DND-41 (cell line): Measurements from ENCODE around the gene FBXL20.
"Not testable (repeated sequence)": the region's sequence is repeated elsewhere in the genome, so short reads cannot be mapped to it uniquely, and the experiment has no call there.

Source experiments
- ATAC-seq: fragments of 200-7000 bp; cut with Tn5 transposase; 3 replicates; pipeline ENCODE4 v1.9.1; 2021; ENCODE audit warnings: low read depth; ENCODE audit not compliant: insufficient read depth
- DNase-seq: peaks from one replicate; pipeline ENCODE4 v3.0.0-alpha.2; 2020
- H2AFZ ChIP-seq: 2 replicates; pipeline ENCODE4 v1.6.0; 2012; ENCODE audit warnings: low read depth, low read length
- H3K27ac ChIP-seq: 2 replicates; pipeline ENCODE4 v1.5.1; 2012; ENCODE audit warnings: low read length, inconsistent platforms
- H3K27me3 ChIP-seq: fragments of 200-600 bp; sonication (generic); 2 replicates; pipeline ENCODE4 v1.6.0; 2012; ENCODE audit warnings: low read length, mild to moderate bottlenecking, inconsistent platforms; ENCODE audit not compliant: insufficient read depth, poor library complexity
- H3K36me3 ChIP-seq: 2 replicates; pipeline ENCODE4 v1.5.1; 2012; ENCODE audit warnings: low read length, inconsistent platforms; ENCODE audit not compliant: insufficient read depth
- H3K4me1 ChIP-seq: 2 replicates; pipeline ENCODE4 v1.5.1; 2012; ENCODE audit warnings: mild to moderate bottlenecking, low read length; ENCODE audit not compliant: insufficient read depth
- H3K4me2 ChIP-seq: 2 replicates; pipeline ENCODE4 v1.6.0; 2012; ENCODE audit warnings: mild to moderate bottlenecking, moderate library complexity, low read length, inconsistent platforms; ENCODE audit not compliant: insufficient read depth
- H3K4me3 ChIP-seq, 2 experiments: fragments of 200-600 bp in 1 of 2; shearing (Covaris generic) in 1 of 2; 2 replicates each; pipeline ENCODE4 v1.5.1; 2012 to 2016; ENCODE audit warnings: inconsistent platforms in 2 of 2, low read length in 2 of 2, mild to moderate bottlenecking in 2 of 2, low read depth in 1 of 2, moderate library complexity in 1 of 2
- H3K79me2 ChIP-seq: 2 replicates; pipeline ENCODE4 v1.6.0; 2012; ENCODE audit warnings: low read length, inconsistent platforms; ENCODE audit not compliant: insufficient read depth
- H3K9ac ChIP-seq: 2 replicates; pipeline ENCODE4 v1.6.0; 2012; ENCODE audit warnings: low read depth, mild to moderate bottlenecking, inconsistent platforms, low read length, moderate library complexity
- H3K9me3 ChIP-seq: 2 replicates; pipeline ENCODE4 v1.5.1; 2012; ENCODE audit warnings: low read length, moderate library complexity, mild to moderate bottlenecking, inconsistent platforms; ENCODE audit not compliant: insufficient read depth, severe bottlenecking
- H4K20me1 ChIP-seq: 2 replicates; pipeline ENCODE4 v1.6.0; 2012; ENCODE audit warnings: low read length; ENCODE audit not compliant: insufficient read depth
- EZH2 ChIP-seq: IDR thresholded peaks from 3 replicates; pipeline ENCODE4 v1.6.1; 2012; ENCODE audit warnings: borderline replicate concordance, low read depth, mild to moderate bottlenecking, moderate library complexity, low read length, inconsistent platforms; ENCODE audit not compliant: severe bottlenecking
- TF ChIP-seq, protein P1 (sequence below): IDR thresholded peaks from 2 replicates; pipeline ENCODE4 v1.5.1; 2012; ENCODE audit warnings: borderline replicate concordance, low read length, moderate library complexity, mild to moderate bottlenecking; ENCODE audit not compliant: poor library complexity, severe bottlenecking; ENCODE audit errors: extremely low read depth

Gene FBXL20

GRCh38 chr17:39335704-39336223 is 65.7 kb downstream of the FBXL20 start:
- Histone ChIP-seq H3K4me3 (no peak overlapping the region), H3K4me1 (no peaks in the 10 kb centered on the region), H4K20me1 (no peaks in the 10 kb centered on the region; the same call in 1 of the 2 replicates), H3K9ac (no peak overlapping the region), H3K27ac (no peak overlapping the region), H3K4me2 (no peak overlapping the region), H3K36me3 (peaks cover 15% of the 10 kb centered on the region), H2AFZ (no peak overlapping the region), H3K79me2 (no peaks in the 10 kb centered on the region), H3K9me3 (no peaks in the 10 kb centered on the region), H3K27me3 (no peaks in the 10 kb centered on the region)
- DNase-seq (no peak), ATAC-seq (no peak)
- TF ChIP-seq, protein P1, sequence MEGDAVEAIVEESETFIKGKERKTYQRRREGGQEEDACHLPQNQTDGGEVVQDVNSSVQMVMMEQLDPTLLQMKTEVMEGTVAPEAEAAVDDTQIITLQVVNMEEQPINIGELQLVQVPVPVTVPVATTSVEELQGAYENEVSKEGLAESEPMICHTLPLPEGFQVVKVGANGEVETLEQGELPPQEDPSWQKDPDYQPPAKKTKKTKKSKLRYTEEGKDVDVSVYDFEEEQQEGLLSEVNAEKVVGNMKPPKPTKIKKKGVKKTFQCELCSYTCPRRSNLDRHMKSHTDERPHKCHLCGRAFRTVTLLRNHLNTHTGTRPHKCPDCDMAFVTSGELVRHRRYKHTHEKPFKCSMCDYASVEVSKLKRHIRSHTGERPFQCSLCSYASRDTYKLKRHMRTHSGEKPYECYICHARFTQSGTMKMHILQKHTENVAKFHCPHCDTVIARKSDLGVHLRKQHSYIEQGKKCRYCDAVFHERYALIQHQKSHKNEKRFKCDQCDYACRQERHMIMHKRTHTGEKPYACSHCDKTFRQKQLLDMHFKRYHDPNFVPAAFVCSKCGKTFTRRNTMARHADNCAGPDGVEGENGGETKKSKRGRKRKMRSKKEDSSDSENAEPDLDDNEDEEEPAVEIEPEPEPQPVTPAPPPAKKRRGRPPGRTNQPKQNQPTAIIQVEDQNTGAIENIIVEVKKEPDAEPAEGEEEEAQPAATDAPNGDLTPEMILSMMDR, result no peak
- no peak for TF ChIP-seq EZH2

- H3K27ac ChIP-seq, H2AFZ ChIP-seq, H3K79me2 ChIP-seq, H3K4me3 ChIP-seq, H3K4me1 ChIP-seq, DNase-seq, H3K27me3 ChIP-seq, H4K20me1 ChIP-seq, H3K9ac ChIP-seq, ATAC-seq, H3K4me2 ChIP-seq, H3K9me3 ChIP-seq: not testable (repeated sequence)
- peaks cover 12% of the 10 kb centered on the region for H3K36me3 ChIP-seq
These were observed 67.2 kb downstream of the FBXL20 start for GRCh38 chr17:39334008-39334744.

DNA sequence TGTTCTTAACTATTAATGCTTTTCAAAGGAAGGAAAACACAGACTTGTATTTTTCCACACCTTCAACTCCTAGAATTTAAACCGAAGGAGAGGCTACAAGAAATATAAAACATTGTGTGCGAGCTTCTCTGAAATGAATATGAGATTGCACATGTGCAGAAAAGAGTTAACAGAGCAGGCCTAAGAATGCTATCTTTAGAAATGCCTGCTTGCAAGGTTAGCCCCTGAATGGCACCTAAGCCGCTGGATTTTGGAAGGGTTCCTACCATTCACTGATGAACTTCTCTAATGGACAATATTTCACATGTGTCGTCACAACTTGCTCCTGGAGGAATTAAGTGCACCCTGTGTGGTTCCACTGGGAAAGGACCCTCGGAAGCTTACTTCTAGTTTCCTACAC is 69.3 kb downstream of the FBXL20 start:
- H3K79me2 ChIP-seq, result no peaks in the 10 kb centered on the region
- TF ChIP-seq EZH2, result no peak
- TF ChIP-seq, protein P1, result no peak

GRCh38 chr17:39328815-39329214 is 72.6 kb downstream of the FBXL20 start:
- Histone ChIP-seq H3K4me3 (no peak overlapping the region), H4K20me1 (no peaks in the 10 kb centered on the region), H3K9me3 (no peaks in the 10 kb centered on the region), H3K27me3 (no peaks in the 10 kb centered on the region), H3K79me2 (no peaks in the 10 kb centered on the region), H3K9ac (no peak overlapping the region), H3K4me1 (no peaks in the 10 kb centered on the region), H2AFZ (no peak overlapping the region), H3K4me2 (no peak overlapping the region), H3K36me3 (no peaks in the 10 kb centered on the region), H3K27ac (no peak overlapping the region)
- DNase-seq, result no peak
- TF ChIP-seq EZH2, result no peak
- TF ChIP-seq, protein P1, result no peak
- no peak for ATAC-seq

More for the DNA sequence above, 69.3 kb downstream of the FBXL20 start:
- H2AFZ ChIP-seq, result no peak overlapping the region
- no peak for DNase-seq
- no peak overlapping the region for H3K27ac ChIP-seq
- no peaks in the 10 kb centered on the region for H3K9me3 ChIP-seq
- H3K4me3 ChIP-seq, result no peak overlapping the region
- no peaks in the 10 kb centered on the region for H3K27me3 ChIP-seq
- ATAC-seq, result no peak
- peaks cover 5% of the 10 kb centered on the region; the same call in 1 of the 2 replicates for H3K36me3 ChIP-seq
- no peaks in the 10 kb centered on the region; the same call in 1 of the 2 replicates for H4K20me1 ChIP-seq
- H3K4me1 ChIP-seq, result no peaks in the 10 kb centered on the region
- no peak overlapping the region for H3K9ac ChIP-seq
- H3K4me2 ChIP-seq, result no peak overlapping the region
